ENCODE measurements around the gene RGR. TPM values are rescaled to one million over a fixed set of nuclear protein-coding genes. Genes with fewer than 3 reads are reported as not detected.

RGR gene
- total and polyA plus RNA-seq, 4 experiments from 2014 or later, result not detected

GRCh38 chr10:84217746-84218145 lies 27.1 kb upstream of the RGR start:
- intact Hi-C loops (cut with micrococcal nuclease), result no loop called here
- Histone ChIP-seq H3K27ac (ENCODE audit: low read depth, low read length) (no peak overlapping the region), H3K36me3 (ENCODE audit: insufficient read depth, low read length) (no peaks in the 10 kb centered on the region), H3K27me3 (ENCODE audit: insufficient read depth, low read length) (peaks cover under 1% of the 10 kb centered on the region), H3K4me3 (ENCODE audit: low read length in 2 of 2) (no peak overlapping the region), H3K9me3 (ENCODE audit: control insufficient read depth in 1 of 2, low read length in 2 of 2) (no peaks in the 10 kb centered on the region), H3K4me1 (ENCODE audit: insufficient read depth, low read length) (no peaks in the 10 kb centered on the region)
- Mint-ChIP-seq H3K27me3 (peaks cover 3 to 10% of the 10 kb centered on the region in 2 donors), H3K4me1 (peaks cover 0 to 2% (median under 1%) of the 10 kb centered on the region in 4 donors), H3K4me3 (no peak overlapping the region), H3K36me3 (no peaks in the 10 kb centered on the region), H3K27ac (no peak overlapping the region), H3K9me3 (peaks cover 0 to 6% (median 0%) of the 10 kb centered on the region in 8 donors)
- CTCF ChIA-PET (ENCODE audit: partially characterized antibody), result no interaction called here
- no peak for DNase-seq
- POLR2A ChIA-PET (ENCODE audit: partially characterized antibody), result no interaction called here

GRCh38 chr10:84221916-84222315 lies 22.9 kb upstream of the RGR start:
- Histone ChIP-seq H3K27me3 (ENCODE audit: insufficient read depth, low read length) (peaks cover 4% of the 10 kb centered on the region), H3K4me3 (ENCODE audit: low read length in 2 of 2) (no peak overlapping the region), H3K9me3 (ENCODE audit: control insufficient read depth in 1 of 2, low read length in 2 of 2) (no peaks in the 10 kb centered on the region), H3K27ac (ENCODE audit: low read depth, low read length) (no peak overlapping the region), H3K4me1 (ENCODE audit: insufficient read depth, low read length) (no peaks in the 10 kb centered on the region), H3K36me3 (ENCODE audit: insufficient read depth, low read length) (no peaks in the 10 kb centered on the region)
- POLR2A ChIA-PET (ENCODE audit: partially characterized antibody), result no interaction called here
- Mint-ChIP-seq H3K9me3 (peaks cover 0 to 6% (median 0%) of the 10 kb centered on the region in 8 donors), H3K36me3 (no peaks in the 10 kb centered on the region), H3K27me3 (peaks cover 6 to 25% of the 10 kb centered on the region in 2 donors), H3K4me3 (no peak overlapping the region), H3K27ac (no peak overlapping the region), H3K4me1 (no peaks in the 10 kb centered on the region)
- intact Hi-C loops (cut with micrococcal nuclease), result no loop called here
- no peak for DNase-seq
- CTCF ChIA-PET (ENCODE audit: partially characterized antibody), result no interaction called here

GRCh38 chr10:84224411-84225028 lies 20.3 kb upstream of the RGR start:
- peaks cover 0 to 4% (median 0%) of the 10 kb centered on the region in 8 donors for H3K9me3 Mint-ChIP-seq
- no peak for DNase-seq
- Histone ChIP-seq H3K4me1 (ENCODE audit: insufficient read depth, low read length) (no peaks in the 10 kb centered on the region), H3K4me3 (ENCODE audit: low read length in 2 of 2) (no peak overlapping the region), H3K9me3 (ENCODE audit: control insufficient read depth in 1 of 2, low read length in 2 of 2) (no peaks in the 10 kb centered on the region), H3K27me3 (ENCODE audit: insufficient read depth, low read length) (peaks cover 4% of the 10 kb centered on the region), H3K27ac (ENCODE audit: low read depth, low read length) (no peak overlapping the region), H3K36me3 (ENCODE audit: insufficient read depth, low read length) (no peaks in the 10 kb centered on the region)
- H3K36me3 Mint-ChIP-seq, result no peaks in the 10 kb centered on the region
- CTCF ChIA-PET (ENCODE audit: partially characterized antibody), result no interaction called here
- no peaks in the 10 kb centered on the region for H3K4me1 Mint-ChIP-seq
- no peak overlapping the region for H3K4me3 Mint-ChIP-seq
- H3K27me3 Mint-ChIP-seq, result peaks cover 5 to 28% of the 10 kb centered on the region in 2 donors
- intact Hi-C loops (cut with micrococcal nuclease), result no loop called here
- H3K27ac Mint-ChIP-seq, result no peak overlapping the region
- POLR2A ChIA-PET (ENCODE audit: partially characterized antibody), result no interaction called here

GRCh38 chr10:84225427-84226173 lies 19.3 kb upstream of the RGR start, which contains the start of gene LRIT2:
Gene LRIT2 (minus strand): TSS chr10:84225544. CDS start chr10:84225520, 24 bp downstream.
- intact Hi-C loops (cut with micrococcal nuclease), result no loop called here
- Mint-ChIP-seq H3K36me3 (no peaks in the 10 kb centered on the region), H3K9me3 (peaks cover 0 to under 1% (median 0%) of the 10 kb centered on the region in 8 donors), H3K27ac (no peak within 1 kb of the TSS), H3K4me1 (no peaks in the 10 kb centered on the region), H3K4me3 (no peak within 1 kb of the TSS), H3K27me3 (peaks cover 5 to 28% of the 10 kb centered on the region in 2 donors)
- no peak within 1 kb of the TSS for H3K27ac ChIP-seq (ENCODE audit: low read depth, low read length)
- no peak within 1 kb of the TSS for H3K4me3 ChIP-seq (ENCODE audit: low read length in 2 of 2)
- POLR2A ChIA-PET (ENCODE audit: partially characterized antibody), result no interaction called here
- H3K27me3 ChIP-seq (ENCODE audit: insufficient read depth, low read length), result peaks cover 4% of the 10 kb centered on the region
- DNase-seq, result no peak
- no peaks in the 10 kb centered on the region for H3K9me3 ChIP-seq (ENCODE audit: control insufficient read depth in 1 of 2, low read length in 2 of 2)
- no peaks in the 10 kb centered on the region for H3K4me1 ChIP-seq (ENCODE audit: insufficient read depth, low read length)
- H3K36me3 ChIP-seq (ENCODE audit: insufficient read depth, low read length), result no peaks in the 10 kb centered on the region
- CTCF ChIA-PET (ENCODE audit: partially characterized antibody), result no interaction called here

- no peaks in the 10 kb centered on the region for H3K4me1 ChIP-seq (ENCODE audit: insufficient read depth, low read length)
- Mint-ChIP-seq H3K27ac (no peak overlapping the region), H3K27me3 (peaks cover 6 to 30% of the 10 kb centered on the region in 2 donors), H3K4me1 (no peaks in the 10 kb centered on the region), H3K9me3 (no peaks in the 10 kb centered on the region), H3K4me3 (no peak overlapping the region), H3K36me3 (no peaks in the 10 kb centered on the region)
- H3K27ac ChIP-seq (ENCODE audit: low read depth, low read length), result no peak overlapping the region
- H3K9me3 ChIP-seq (ENCODE audit: control insufficient read depth in 1 of 2, low read length in 2 of 2), result no peaks in the 10 kb centered on the region
- no peaks in the 10 kb centered on the region for H3K36me3 ChIP-seq (ENCODE audit: insufficient read depth, low read length)
- ChIA-PET CTCF (ENCODE audit: partially characterized antibody) (no interaction called here), POLR2A (ENCODE audit: partially characterized antibody) (no interaction called here)
- intact Hi-C loops (cut with micrococcal nuclease), result no loop called here
- peaks cover 4% of the 10 kb centered on the region for H3K27me3 ChIP-seq (ENCODE audit: insufficient read depth, low read length)
- H3K4me3 ChIP-seq (ENCODE audit: low read length in 2 of 2), result no peak overlapping the region
- DNase-seq, result no peak
These were observed 18.2 kb upstream of the RGR start for GRCh38 chr10:84226616-84227015.

GRCh38 chr10:84227810-84228209 lies 17.0 kb upstream of the RGR start:
- ChIA-PET CTCF (ENCODE audit: partially characterized antibody) (no interaction called here), POLR2A (ENCODE audit: partially characterized antibody) (no interaction called here)
- no peaks in the 10 kb centered on the region for H3K36me3 Mint-ChIP-seq
- H3K4me1 Mint-ChIP-seq, result no peaks in the 10 kb centered on the region
- H3K4me3 Mint-ChIP-seq, result no peak overlapping the region
- H3K27ac ChIP-seq (ENCODE audit: low read depth, low read length), result no peak overlapping the region
- H3K27me3 ChIP-seq (ENCODE audit: insufficient read depth, low read length), result peaks cover 3% of the 10 kb centered on the region
- H3K27ac Mint-ChIP-seq, result no peak overlapping the region
- no peak for DNase-seq
- no peaks in the 10 kb centered on the region for H3K36me3 ChIP-seq (ENCODE audit: insufficient read depth, low read length)
- no peak overlapping the region for H3K4me3 ChIP-seq (ENCODE audit: low read length in 2 of 2)
- no peaks in the 10 kb centered on the region for H3K9me3 ChIP-seq (ENCODE audit: control insufficient read depth in 1 of 2, low read length in 2 of 2)
- no peaks in the 10 kb centered on the region for H3K4me1 ChIP-seq (ENCODE audit: insufficient read depth, low read length)
- peaks cover 6 to 29% of the 10 kb centered on the region in 2 donors for H3K27me3 Mint-ChIP-seq
- intact Hi-C loops (cut with micrococcal nuclease), result no loop called here
- H3K9me3 Mint-ChIP-seq, result no peaks in the 10 kb centered on the region

- no peak overlapping the region for H3K27ac ChIP-seq (ENCODE audit: low read depth, low read length)
- CTCF ChIA-PET (ENCODE audit: partially characterized antibody), result no interaction called here
- no peaks in the 10 kb centered on the region for H3K9me3 ChIP-seq (ENCODE audit: control insufficient read depth in 1 of 2, low read length in 2 of 2)
- no peak for DNase-seq
- POLR2A ChIA-PET (ENCODE audit: partially characterized antibody), result no interaction called here
- Mint-ChIP-seq H3K36me3 (no peaks in the 10 kb centered on the region), H3K4me1 (no peaks in the 10 kb centered on the region), H3K4me3 (no peak overlapping the region), H3K9me3 (no peaks in the 10 kb centered on the region), H3K27me3 (peaks cover 7 to 33% of the 10 kb centered on the region in 2 donors), H3K27ac (no peak overlapping the region)
- H3K4me3 ChIP-seq (ENCODE audit: low read length in 2 of 2), result no peak overlapping the region
- H3K4me1 ChIP-seq (ENCODE audit: insufficient read depth, low read length), result no peaks in the 10 kb centered on the region
- intact Hi-C loops (cut with micrococcal nuclease), result no loop called here
- H3K36me3 ChIP-seq (ENCODE audit: insufficient read depth, low read length), result no peaks in the 10 kb centered on the region
- H3K27me3 ChIP-seq (ENCODE audit: insufficient read depth, low read length), result no peaks in the 10 kb centered on the region
These were observed 14.5 kb upstream of the RGR start for GRCh38 chr10:84230359-84230758.

Data from CD4-positive, alpha-beta memory T cell (primary cell).